GM19099 (cell line): ENCODE data around the gene GRAMD2B.

Source experiments
- POLR2A ChIP-seq: IDR thresholded peaks from 3 replicates; pipeline ENCODE4 v1.6.1; 2011; ENCODE audit warnings: low read depth; ENCODE audit not compliant: insufficient read length; ENCODE audit errors: extremely low read depth

GRAMD2B gene

GRCh38 chr5:126438267-126438666 lies 15.1 kb downstream of the GRAMD2B start:
- TF ChIP-seq POLR2A: no peak

GRCh38 chr5:126438868-126439267 lies 15.7 kb downstream of the GRAMD2B start:
- TF ChIP-seq POLR2A: no peak

GRCh38 chr5:126441230-126441629 lies 18.0 kb downstream of the GRAMD2B start:
- TF ChIP-seq POLR2A: no peak

DNA sequence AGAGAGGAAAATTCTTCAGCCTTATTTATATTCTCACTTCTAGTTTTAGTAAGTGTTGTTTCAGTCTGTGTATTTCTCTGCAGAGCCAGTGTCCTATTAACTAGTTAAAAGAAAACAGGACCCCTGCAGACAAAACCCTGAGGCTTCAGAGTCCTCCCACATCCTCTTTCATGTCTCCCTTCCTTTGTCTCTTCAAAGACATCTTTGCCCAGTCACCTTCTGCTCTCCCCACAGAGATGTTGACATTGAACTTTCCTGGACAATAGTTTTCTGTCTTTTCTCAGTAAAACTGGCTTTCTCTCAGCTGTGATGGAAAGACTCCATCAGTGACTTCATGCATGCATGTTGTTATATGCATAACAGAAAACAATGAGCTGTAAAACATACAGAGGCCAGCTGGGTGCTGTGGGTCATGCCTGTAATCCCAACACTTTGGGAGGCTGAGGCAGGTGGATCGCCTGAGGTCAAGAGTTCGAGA lies 20.2 kb downstream of the GRAMD2B start:
- no peak for TF ChIP-seq POLR2A

GRCh38 chr5:126444137-126444536 lies 20.9 kb downstream of the GRAMD2B start:
- TF ChIP-seq POLR2A: no peak

DNA sequence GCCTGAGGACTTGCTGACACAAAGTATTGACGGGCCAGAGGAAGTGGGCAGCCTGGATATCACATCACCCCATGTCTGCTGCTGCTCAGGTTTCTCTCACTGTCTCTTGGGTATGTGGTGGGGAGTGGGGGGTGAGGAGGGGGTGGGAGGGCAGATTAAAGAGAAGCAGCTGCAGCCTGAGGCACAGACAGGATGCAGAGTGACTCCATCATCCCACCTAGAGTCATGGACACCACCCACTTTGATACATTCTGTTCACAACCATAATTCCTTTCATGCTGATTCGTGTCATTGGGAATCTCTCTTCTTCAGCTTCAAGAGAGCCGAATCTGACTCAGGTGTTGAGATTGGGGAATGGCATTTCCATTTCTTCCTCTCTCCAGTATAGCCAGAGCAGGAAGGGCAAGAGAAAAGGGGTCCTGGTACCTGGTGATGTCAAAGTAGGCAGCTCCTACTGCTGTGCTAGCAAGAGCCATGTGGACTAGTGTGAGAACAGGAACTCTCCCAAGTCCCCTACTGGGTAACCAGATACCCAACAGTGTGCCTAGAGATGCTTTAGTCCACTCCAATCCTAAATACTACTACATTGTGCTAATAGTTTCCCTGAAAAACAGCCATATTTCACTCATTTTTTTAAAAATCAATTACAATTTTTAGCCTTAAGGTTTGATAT lies 22.4 kb downstream of the GRAMD2B start:
- no peak for TF ChIP-seq POLR2A

DNA sequence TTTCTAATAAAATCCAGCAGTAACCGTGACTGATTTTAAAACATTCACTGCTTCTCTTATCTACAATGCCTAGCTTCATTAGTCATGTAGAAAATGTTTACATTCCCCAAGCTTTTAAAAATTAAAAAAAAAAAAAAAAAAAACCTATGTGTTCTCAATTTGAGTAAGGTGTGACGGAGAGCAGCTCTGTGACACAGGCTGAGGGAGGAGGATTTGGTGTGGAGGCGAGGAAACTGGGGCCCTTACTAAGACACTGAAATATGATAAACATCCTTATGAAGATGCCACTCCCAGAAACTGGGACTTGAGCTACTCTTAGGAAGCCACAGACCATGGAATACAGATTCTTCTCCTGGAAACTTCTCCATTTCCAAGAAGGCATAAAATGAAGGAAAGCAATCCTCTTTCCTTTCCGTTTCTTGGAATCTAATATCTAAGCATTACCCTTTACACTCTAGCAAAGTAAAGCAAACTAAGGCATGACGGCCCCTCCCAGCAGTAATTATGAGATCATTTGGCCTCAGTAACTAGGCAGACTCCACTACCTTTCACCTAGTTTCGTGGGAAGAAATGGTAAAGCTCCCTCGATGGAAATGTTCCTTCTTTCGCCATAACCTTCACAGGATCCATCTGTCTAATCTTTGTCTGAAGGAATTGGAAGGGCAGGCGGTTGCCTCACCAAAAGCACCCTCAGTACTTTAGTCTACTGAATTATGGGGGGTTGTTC lies 23.5 kb downstream of the GRAMD2B start:
- TF ChIP-seq POLR2A: no peak

- no peak for TF ChIP-seq POLR2A
Observed at GRCh38 chr5:126448720-126449119, 25.5 kb downstream of the GRAMD2B start.

GRCh38 chr5:126449751-126450271 lies 26.6 kb downstream of the GRAMD2B start:
- TF ChIP-seq POLR2A: peak; percentile 46

DNA sequence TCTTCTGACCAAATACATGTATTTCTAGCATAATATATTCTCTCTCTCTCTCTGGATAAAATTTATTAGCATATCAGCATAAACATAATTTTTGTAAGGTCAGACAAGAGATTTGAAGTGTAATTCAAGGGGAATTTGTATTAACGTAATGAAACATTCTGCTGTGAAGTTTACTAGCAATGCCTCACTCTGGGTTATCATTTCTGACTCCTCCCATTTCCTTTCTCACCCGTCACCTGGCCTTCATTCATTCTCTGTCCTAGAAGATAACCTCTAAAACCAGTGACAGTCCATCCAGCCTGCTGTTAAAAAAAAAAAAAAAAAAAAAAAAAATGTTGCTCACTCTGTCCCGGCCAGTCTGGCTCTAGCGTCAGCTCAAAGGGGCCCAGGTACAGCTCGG lies 27.1 kb downstream of the GRAMD2B start:
- no peak for TF ChIP-seq POLR2A

- TF ChIP-seq POLR2A: no peak
Observed at GRCh38 chr5:126450907-126451306, 27.7 kb downstream of the GRAMD2B start.

- TF ChIP-seq POLR2A: no peak
Observed at GRCh38 chr5:126452477-126452876, 29.3 kb downstream of the GRAMD2B start.

DNA sequence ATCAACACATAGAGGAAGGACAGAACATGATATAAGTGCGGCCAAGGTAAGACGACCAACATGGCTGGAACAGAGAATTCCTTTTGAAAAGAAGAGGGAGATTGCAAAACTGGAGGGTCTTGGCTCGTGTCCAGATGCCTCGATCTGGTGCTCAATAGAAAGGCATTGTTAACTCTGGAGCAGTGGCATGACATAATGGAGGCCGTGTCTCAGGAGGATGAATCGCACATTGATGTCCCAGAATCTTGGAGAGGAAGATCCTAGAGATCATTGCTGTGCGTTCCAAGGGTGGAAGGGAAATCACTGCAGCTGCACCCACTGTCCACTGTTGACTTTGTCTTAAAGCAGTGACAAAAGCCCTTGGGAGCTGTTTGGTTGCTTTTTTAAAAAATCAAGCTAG lies 30.9 kb downstream of the GRAMD2B start:
- no peak for TF ChIP-seq POLR2A

GRCh38 chr5:126454535-126454934 lies 31.3 kb downstream of the GRAMD2B start:
- no peak for TF ChIP-seq POLR2A

- TF ChIP-seq POLR2A: no peak
Observed at GRCh38 chr5:126455264-126455663, 32.1 kb downstream of the GRAMD2B start.

DNA sequence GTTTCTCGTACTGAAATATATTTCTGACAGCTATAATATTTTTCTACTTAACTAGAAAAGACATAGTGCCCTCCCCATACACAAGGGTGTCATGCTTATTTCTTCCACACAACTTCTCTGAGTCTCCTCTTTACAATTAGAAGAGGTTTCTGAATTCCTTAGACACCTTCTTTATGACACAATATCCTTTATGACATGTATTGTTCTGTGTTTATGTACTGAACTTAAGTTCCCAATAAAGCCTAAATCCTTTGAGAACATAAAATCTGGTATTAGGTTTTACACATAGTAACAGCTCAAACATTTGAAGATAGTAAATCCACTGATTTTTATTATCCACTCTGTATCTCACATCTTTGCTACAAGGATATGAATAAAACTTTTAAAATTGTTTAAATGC lies 32.5 kb downstream of the GRAMD2B start:
- no peak for TF ChIP-seq POLR2A

DNA sequence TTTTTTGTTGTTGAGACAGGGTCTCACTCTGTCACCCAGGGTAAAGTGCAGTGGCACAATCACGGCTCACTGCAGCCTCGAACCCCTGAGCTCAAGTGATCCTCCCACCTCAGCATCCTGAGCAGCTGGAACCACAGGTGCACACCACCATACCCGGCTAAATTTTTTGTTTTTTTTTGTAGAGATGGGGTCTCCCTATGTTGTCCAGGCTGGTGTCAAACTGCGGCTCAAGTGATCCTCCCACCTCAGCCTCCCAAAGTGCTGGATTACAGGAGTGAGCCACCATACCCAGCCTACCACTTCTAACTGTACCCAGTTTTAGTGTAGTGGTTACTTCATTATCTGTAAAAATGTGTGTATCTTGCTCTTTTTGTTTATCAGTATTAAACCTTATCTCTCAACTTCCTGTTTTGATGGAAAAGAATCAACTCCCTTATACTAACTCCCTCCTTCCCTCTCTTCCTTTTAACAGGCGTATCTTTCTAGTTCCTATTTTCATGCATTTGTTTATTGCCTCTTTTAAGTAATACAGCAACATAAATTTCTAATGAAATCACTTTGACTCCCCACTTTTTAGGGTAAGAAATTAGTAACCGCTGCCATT lies 33.1 kb downstream of the GRAMD2B start:
- TF ChIP-seq POLR2A: no peak

GRCh38 chr5:126460459-126460858 lies 37.2 kb downstream of the GRAMD2B start:
- no peak for TF ChIP-seq POLR2A
